ENCODE measurements around the gene REXO1. TPM values are rescaled to one million over a fixed set of nuclear protein-coding genes. Genes with fewer than 3 reads are reported as not detected.

The REXO1 gene
- total and polyA plus RNA-seq, 2 of the 8 experiments (the other 6 are each of a cell fraction or from before 2014, with no cell fraction given): 42.4 to 44.3 TPM

GRCh38 chr19:1896508-1896907 is 48.2 kb upstream of the REXO1 start:
- H3K9me3 ChIP-seq (ENCODE audit: insufficient read depth in 2 of 2, low read depth in 1 of 2, low read length in 1 of 2): no peaks in the 10 kb centered on the region
- peak overlapping the region; percentile 84; the same call in 1 of the 2 replicates for H2BK12ac ChIP-seq (ENCODE audit: low read depth, low read length)
- H3K18ac ChIP-seq (ENCODE audit: extremely low read depth, low read length): no peak overlapping the region
- no peaks in the 10 kb centered on the region for H3K36me3 ChIP-seq (ENCODE audit: control insufficient read depth in 2 of 4, insufficient read depth in 4 of 4, low read length in 3 of 4)
- H2BK20ac ChIP-seq (ENCODE audit: low read length): 0 out of 2 replicates have a peak overlapping the region, but pooled peaks have one; percentile 48
- no peak overlapping the region for H3K9ac ChIP-seq (replicated peaks in 1 of 4; ENCODE audit: extremely low read depth in 1 of 4, low read depth in 3 of 4, low read length in 3 of 4)
- ChIA-PET POLR2A (ENCODE audit: partially characterized antibody) (interaction anchor here (0.6 to 2.3 kb wide), 6 partner anchors 9 to 92 kb away, joined by 3 to 6 read pairs (median 4); partner anchors contain the start of gene ABHD17A), CTCF (ENCODE audit: partially characterized antibody) (interaction anchor here (0.6 to 3.9 kb wide), 6 partner anchors 11 to 197 kb away, joined by 3 to 40 read pairs (median 4); no protein-coding TSS in a partner anchor)
- no peak overlapping the region for H4K91ac ChIP-seq (replicated peaks; ENCODE audit: insufficient read length, low read length)
- H3K4me1 ChIP-seq (replicated peaks in 1 of 4; ENCODE audit: control insufficient read depth in 3 of 4, insufficient read depth in 4 of 4, low read length in 3 of 4): no peaks in the 10 kb centered on the region; a peak in 1 of 7 replicates
- H4K8ac ChIP-seq (ENCODE audit: extremely low read depth, insufficient read depth, low read length): no peak overlapping the region
- no peaks in the 10 kb centered on the region for H3K79me2 ChIP-seq (ENCODE audit: control insufficient read depth in 1 of 2, insufficient read depth in 2 of 2, low read length in 2 of 2)
- H3K4me2 ChIP-seq (ENCODE audit: insufficient read depth in 1 of 2, low read depth in 2 of 2, low read length in 2 of 2): no peak overlapping the region
- no peak overlapping the region for H3K56ac ChIP-seq (replicated peaks; ENCODE audit: insufficient read length, low read depth, low read length)
- no peak overlapping the region for H2BK120ac ChIP-seq (replicated peaks; ENCODE audit: low read depth, low read length)
- H3K27me3 ChIP-seq (replicated peaks in 1 of 4; ENCODE audit: control insufficient read depth in 3 of 4, extremely low read depth in 1 of 4, insufficient read depth in 3 of 4, low read length in 3 of 4): no peaks in the 10 kb centered on the region; a peak in 1 of 7 replicates
- no peak overlapping the region for H4K5ac ChIP-seq (ENCODE audit: insufficient read length, low read depth, low read length)
- no peak overlapping the region for H3K14ac ChIP-seq (ENCODE audit: insufficient read length)
- no peak overlapping the region for H3K27ac ChIP-seq (ENCODE audit: low read depth, low read length)
- no peak overlapping the region for H3K4ac ChIP-seq (replicated peaks; ENCODE audit: insufficient read length, low read depth, low read length)
- H3K23me2 ChIP-seq (ENCODE audit: low read depth, low read length): no peaks in the 10 kb centered on the region
- no peak overlapping the region for H2AK5ac ChIP-seq (ENCODE audit: low read depth, low read length)
- H2BK15ac ChIP-seq (ENCODE audit: low read length): no peak overlapping the region
- H2AFZ ChIP-seq (ENCODE audit: low read length): no peak overlapping the region
- H4K20me1 ChIP-seq (replicated peaks in 1 of 2; ENCODE audit: control insufficient read depth in 1 of 2, insufficient read depth in 2 of 2, low read length in 2 of 2): no peaks in the 10 kb centered on the region
- H3K23ac ChIP-seq (ENCODE audit: insufficient read length): no peak overlapping the region
- FAIRE-seq (no peak), DNase-seq (ENCODE audit: low read depth in 1 of 2, low spot score in 2 of 2) (no peak)
- H3K79me1 ChIP-seq (ENCODE audit: low read depth, low read length): no peaks in the 10 kb centered on the region
- H3K4me3 ChIP-seq (ENCODE audit: extremely low read depth in 1 of 4, insufficient read depth in 2 of 4, low read depth in 3 of 4, low read length in 4 of 4): no peak overlapping the region
- 85% methylated on average over 13 of the region's 13 CpGs; no CpG with 5 or more reads in 1 of the 2 experiments for WGBS, 2 experiments (ENCODE audit: extremely low coverage in 1 of 2, insufficient coverage in 1 of 2, insufficient read length in 1 of 2, insufficient replicate concordance in 2 of 2, low coverage in 1 of 2, low lambda C conversion rate in 2 of 2, missing lambda C conversion rate in 1 of 2)
- no peak overlapping the region for H2BK5ac ChIP-seq (ENCODE audit: low read depth, low read length)
- TF ChIP-seq TBP (IDR thresholded peaks at IDR 0.05; ENCODE audit: low read depth, low read length) (no peak), TAF7 (optimal IDR thresholded peaks at IDR 0.05; ENCODE audit: borderline replicate concordance, low read depth, low read length) (no peak), CTBP2 (IDR thresholded peaks at IDR 0.05; ENCODE audit: borderline replicate concordance, insufficient read depth, insufficient read length, low read length) (no peak), POLR2A (IDR thresholded peaks at IDR 0.05; ENCODE audit: control extremely low read depth in 1 of 2, low read depth in 2 of 2, low read length in 2 of 2) (no peak), PHF8 (conservative IDR thresholded peaks at IDR 0.05; ENCODE audit: low read depth, low read length) (no peak), RBBP5 (IDR thresholded peaks at IDR 0.05; ENCODE audit: borderline replicate concordance, low read depth, low read length) (no peak), HDAC6 (IDR thresholded peaks at IDR 0.05; ENCODE audit: low read depth, low read length) (no peak), EP300 (IDR thresholded peaks at IDR 0.05; ENCODE audit: borderline replicate concordance in 1 of 2, low read depth in 2 of 2, low read length in 2 of 2) (no peak), CBX5 (IDR thresholded peaks at IDR 0.05; ENCODE audit: low read depth, low read length) (no peak), BCL11A (IDR thresholded peaks at IDR 0.05; ENCODE audit: low read depth in 2 of 2, low read length in 2 of 2) (no peak), TCF12 (IDR thresholded peaks at IDR 0.05; ENCODE audit: low read depth, low read length) (no peak), EZH2 (IDR thresholded peaks at IDR 0.05; ENCODE audit: low read depth, low read length, severe bottlenecking) (no peak), POU5F1 (IDR thresholded peaks at IDR 0.05; ENCODE audit: low read depth, low read length) (no peak), MAX (IDR thresholded peaks at IDR 0.05) (no peak)

Measured in H1 (cell line).